Right atrium auricular region (tissue), 2 donors: ENCODE measurements around the gene IDE. TPM values are rescaled to one million over a fixed set of nuclear protein-coding genes. Genes with fewer than 3 reads are reported as not detected.
"Not testable (repeated sequence)": the region's sequence is repeated elsewhere in the genome, so short reads cannot be mapped to it uniquely, and the experiment has no call there.

Experiments
- DNase-seq: peaks from one replicate; pipeline ENCODE4 v3.0.0-alpha.2; 2019; ENCODE audit warnings: low spot score
- H3K27ac ChIP-seq, 2 donors: fragments of 200-600 bp; sonication (generic); 1 replicate in 1 of 2; 2 replicates in 1 of 2; pipeline ENCODE4 v1.5.1; 2016 to 2019
- H3K27me3 ChIP-seq, 2 donors: fragments of 200-600 bp; sonication (generic); one replicate each; pipeline versions ENCODE4 v1.5.1 to v1.6.0; 2017 to 2019
- H3K36me3 ChIP-seq: fragments of 200-600 bp; sonication (generic); one replicate; pipeline ENCODE4 v1.5.1; 2016
- H3K4me1 ChIP-seq, 2 donors: fragments of 200-600 bp; sonication (generic); one replicate each; pipeline versions ENCODE4 v1.5.1 to v1.6.0; 2017 to 2019
- H3K4me3 ChIP-seq, 2 donors: fragments of 200-600 bp; sonication (generic); 1 replicate in 1 of 2; 2 replicates in 1 of 2; pipeline ENCODE4 v1.5.1; 2017 to 2019; ENCODE audit warnings: mild to moderate bottlenecking in 1 of 2, moderate library complexity in 1 of 2
- H3K9me3 ChIP-seq, 2 donors: fragments of 200-600 bp; sonication (generic); one replicate each; pipeline ENCODE4 v1.5.1; 2019
- total RNA-seq, 2 donors: library from RNA; depleted of rRNA; stranded (reverse); fragments of >200 nt; gene quantifications; one replicate each; pipeline ENCODE4 v1.1.0, GENCODE V29; 2016
- TF ChIP-seq, protein P1 (sequence below), 2 donors: fragments of 200-600 bp; sonication (generic); IDR thresholded peaks; one replicate each; pipeline ENCODE4 v1.5.1; 2019; ENCODE audit warnings: antibody characterized with exemption in 2 of 2

The IDE gene
- total RNA-seq, 2 donors from 2014 or later, result 20.3 to 36.0 TPM

GRCh38 chr10:92404612-92405418 lies 169.1 kb downstream of the IDE start:
- Histone ChIP-seq H3K36me3 (no peaks in the 10 kb centered on the region), H3K27ac (no peak overlapping the region), H3K4me3 (no peak overlapping the region), H3K9me3 (no peaks in the 10 kb centered on the region), H3K27me3 (no peaks in the 10 kb centered on the region), H3K4me1 (no peaks in the 10 kb centered on the region)
- no peak for DNase-seq
- TF ChIP-seq, protein P1, sequence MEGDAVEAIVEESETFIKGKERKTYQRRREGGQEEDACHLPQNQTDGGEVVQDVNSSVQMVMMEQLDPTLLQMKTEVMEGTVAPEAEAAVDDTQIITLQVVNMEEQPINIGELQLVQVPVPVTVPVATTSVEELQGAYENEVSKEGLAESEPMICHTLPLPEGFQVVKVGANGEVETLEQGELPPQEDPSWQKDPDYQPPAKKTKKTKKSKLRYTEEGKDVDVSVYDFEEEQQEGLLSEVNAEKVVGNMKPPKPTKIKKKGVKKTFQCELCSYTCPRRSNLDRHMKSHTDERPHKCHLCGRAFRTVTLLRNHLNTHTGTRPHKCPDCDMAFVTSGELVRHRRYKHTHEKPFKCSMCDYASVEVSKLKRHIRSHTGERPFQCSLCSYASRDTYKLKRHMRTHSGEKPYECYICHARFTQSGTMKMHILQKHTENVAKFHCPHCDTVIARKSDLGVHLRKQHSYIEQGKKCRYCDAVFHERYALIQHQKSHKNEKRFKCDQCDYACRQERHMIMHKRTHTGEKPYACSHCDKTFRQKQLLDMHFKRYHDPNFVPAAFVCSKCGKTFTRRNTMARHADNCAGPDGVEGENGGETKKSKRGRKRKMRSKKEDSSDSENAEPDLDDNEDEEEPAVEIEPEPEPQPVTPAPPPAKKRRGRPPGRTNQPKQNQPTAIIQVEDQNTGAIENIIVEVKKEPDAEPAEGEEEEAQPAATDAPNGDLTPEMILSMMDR (IDR thresholded peaks at IDR 0.05), result no peak

GRCh38 chr10:92402234-92402633 lies 171.7 kb downstream of the IDE start:
- H3K4me1 ChIP-seq, H3K27ac ChIP-seq, H3K36me3 ChIP-seq, H3K4me3 ChIP-seq, H3K27me3 ChIP-seq, DNase-seq, H3K9me3 ChIP-seq: not testable (repeated sequence)

Other genes starting within 250 kb of the IDE start
- gene KIF11, start 19.0 kb upstream of the IDE start, total RNA-seq, result 1 to 10 TPM in 1 of 2 donors, under 1 TPM in 1; 0.24 to 1.4 TPM
- 1 to 10 TPM; 2.1 to 4.9 TPM for gene HHEX, start 115.9 kb upstream of the IDE start, total RNA-seq